Activated naive CD8-positive, alpha-beta T cell treated with anti-CD3 and anti-CD28 coated beads for 36 hours (primary cell): ENCODE results near the gene ASCL2. TPM values are rescaled to one million over a fixed set of nuclear protein-coding genes. Genes with fewer than 3 reads are reported as not detected.
A peak's percentile ranks its signal among the peaks of the same experiment; 100 is the strongest.

Source experiments
- DNase-seq: peaks from one replicate; pipeline ENCODE4 v3.0.0; 2021
- H3K27ac Mint-ChIP-seq: one replicate; pipeline ENCODE4 v1.8.0; 2022; ENCODE audit warnings: mild to moderate bottlenecking, moderate library complexity, mixed read lengths
- H3K27me3 Mint-ChIP-seq: one replicate; pipeline ENCODE4 v1.8.0; 2022; ENCODE audit warnings: mild to moderate bottlenecking, mixed read lengths
- H3K36me3 Mint-ChIP-seq: one replicate; pipeline ENCODE4 v1.8.0; 2021; ENCODE audit warnings: mild to moderate bottlenecking, mixed read lengths
- H3K4me1 Mint-ChIP-seq: one replicate; pipeline ENCODE4 v1.8.0; 2021; ENCODE audit warnings: mixed read lengths
- H3K4me3 Mint-ChIP-seq: one replicate; pipeline ENCODE4 v1.8.0; 2022; ENCODE audit warnings: mild to moderate bottlenecking, moderate library complexity, mixed read lengths
- H3K9me3 Mint-ChIP-seq: one replicate; pipeline ENCODE4 v1.8.0; 2022; ENCODE audit warnings: mixed read lengths
- total RNA-seq, 2 experiments: library from RNA; stranded (reverse); gene quantifications; one replicate each; pipeline ENCODE4 v1.2.3, GENCODE V29; 2021

The ASCL2 gene
- total RNA-seq, 2 experiments from 2014 or later: 2.5 to 2.9 TPM

- DNase-seq: no peak
- peak overlapping the region; percentile 86 for H3K4me3 Mint-ChIP-seq
- no peaks in the 10 kb centered on the region for H3K36me3 Mint-ChIP-seq
- H3K27ac Mint-ChIP-seq: peak overlapping the region; percentile 81
- H3K4me1 Mint-ChIP-seq: peaks cover 50% of the 10 kb centered on the region
- no peaks in the 10 kb centered on the region for H3K27me3 Mint-ChIP-seq
- H3K9me3 Mint-ChIP-seq: no peaks in the 10 kb centered on the region
Observed at GRCh38 chr11:2302896-2303626, 32.7 kb upstream of the ASCL2 start.

- Mint-ChIP-seq H3K9me3 (no peaks in the 10 kb centered on the region), H3K4me3 (peak overlapping the region; percentile 86)
- peak; percentile 48 for DNase-seq
Observed at GRCh38 chr11:2302306-2302895, 32.0 kb upstream of the ASCL2 start.

DNA sequence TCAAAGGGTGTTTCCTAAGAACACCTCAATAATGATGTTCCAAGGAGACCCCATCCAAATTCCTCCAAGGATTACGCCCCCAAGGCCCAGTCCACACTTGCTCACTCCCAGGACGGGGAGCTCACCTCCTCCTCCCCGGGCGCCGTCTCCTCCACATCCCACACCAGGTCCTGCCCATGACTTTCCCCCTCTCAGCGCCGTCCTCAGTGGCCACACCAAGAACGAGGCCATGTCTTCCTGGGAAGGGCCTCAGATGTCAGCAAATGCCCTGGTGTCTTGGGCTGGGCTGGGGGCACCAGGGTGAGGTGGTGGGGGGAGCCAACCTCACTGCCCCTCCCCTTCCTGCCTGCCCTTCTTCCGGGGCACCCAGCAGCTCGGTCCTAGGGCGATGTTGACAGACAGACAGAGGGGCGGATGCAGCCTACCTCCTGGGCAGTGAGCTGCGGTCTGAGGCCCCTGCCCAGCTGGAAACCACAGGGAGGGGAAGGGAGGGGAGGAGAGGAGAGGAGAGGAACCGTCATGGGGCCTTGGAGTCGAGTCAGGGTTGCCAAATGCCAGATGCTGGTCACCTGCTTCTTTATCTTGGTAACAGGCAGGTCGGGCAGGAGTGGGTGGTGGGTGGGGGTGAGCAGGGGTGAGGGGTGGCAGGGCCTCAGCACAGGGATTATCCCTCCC lies 31.4 kb upstream of the ASCL2 start, which contains the start of the genes C11orf21 and TSPAN32:
TSS of gene C11orf21 (minus strand) at position 288 of the 675 bp plus-strand sequence. CDS start at position 178, 110 bp downstream.
TSS of gene TSPAN32 (plus strand) at position 383 of the 675 bp plus-strand sequence. CDS start at position 520, 137 bp downstream.
- Mint-ChIP-seq H3K4me3 (peak within 1 kb of the TSS; percentile 86), H3K4me1 (peaks cover 54% of the 10 kb centered on the region), H3K27me3 (no peaks in the 10 kb centered on the region), H3K9me3 (no peaks in the 10 kb centered on the region), H3K27ac (peak within 1 kb of the TSS; percentile 91), H3K36me3 (no peaks in the 10 kb centered on the region)
- DNase-seq: peak; percentile 67

More at GRCh38 chr11:2302306-2302895, 32.0 kb upstream of the ASCL2 start:
- Mint-ChIP-seq H3K4me1 (peaks cover 52% of the 10 kb centered on the region), H3K27ac (peak overlapping the region; percentile 91), H3K36me3 (no peaks in the 10 kb centered on the region), H3K27me3 (no peaks in the 10 kb centered on the region)

GRCh38 chr11:2300936-2301630 lies 30.7 kb upstream of the ASCL2 start:
- DNase-seq: no peak
- peak overlapping the region; percentile 91 for H3K27ac Mint-ChIP-seq
- peak overlapping the region; percentile 86 for H3K4me3 Mint-ChIP-seq
- H3K36me3 Mint-ChIP-seq: no peaks in the 10 kb centered on the region
- H3K9me3 Mint-ChIP-seq: no peaks in the 10 kb centered on the region
- H3K27me3 Mint-ChIP-seq: no peaks in the 10 kb centered on the region
- H3K4me1 Mint-ChIP-seq: peaks cover 51% of the 10 kb centered on the region

DNA sequence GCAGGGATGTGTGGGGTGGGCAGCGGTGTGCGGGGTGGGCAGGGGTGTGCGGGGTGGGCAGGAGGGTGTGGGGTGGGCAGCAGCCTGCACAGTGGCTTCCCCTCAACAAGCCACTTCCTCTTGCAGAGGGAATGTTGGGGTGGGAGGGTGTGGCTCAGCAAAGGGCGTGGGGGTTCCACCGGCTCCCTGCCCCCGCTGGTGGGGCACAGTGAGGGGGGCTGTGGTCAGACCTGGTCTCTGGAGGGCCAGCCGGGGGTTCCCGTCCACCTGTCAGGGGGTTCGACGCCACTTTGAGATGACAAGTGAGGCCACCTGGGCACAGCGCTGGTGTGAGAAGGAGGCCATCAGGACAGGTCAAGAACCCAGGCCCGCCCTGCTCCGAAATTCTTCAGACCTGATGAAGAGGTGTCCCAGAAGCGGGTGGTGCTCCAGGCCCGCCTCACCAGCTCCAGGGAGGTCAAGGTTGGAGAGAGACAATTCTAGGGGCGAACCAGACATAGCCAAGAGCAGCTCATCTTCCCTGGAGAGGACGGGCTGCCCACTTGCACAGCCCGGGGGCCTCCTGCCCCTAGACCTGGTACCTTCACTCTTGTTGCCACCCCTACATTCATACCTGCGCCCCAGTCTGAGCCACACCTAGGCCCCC lies 30.0 kb upstream of the ASCL2 start:
- H3K4me3 Mint-ChIP-seq: peak overlapping the region; percentile 86
- H3K27ac Mint-ChIP-seq: peak overlapping the region; percentile 75
- H3K27me3 Mint-ChIP-seq: no peaks in the 10 kb centered on the region
- peaks cover 45% of the 10 kb centered on the region for H3K4me1 Mint-ChIP-seq
- H3K36me3 Mint-ChIP-seq: no peaks in the 10 kb centered on the region
- no peak for DNase-seq
- no peaks in the 10 kb centered on the region for H3K9me3 Mint-ChIP-seq

DNA sequence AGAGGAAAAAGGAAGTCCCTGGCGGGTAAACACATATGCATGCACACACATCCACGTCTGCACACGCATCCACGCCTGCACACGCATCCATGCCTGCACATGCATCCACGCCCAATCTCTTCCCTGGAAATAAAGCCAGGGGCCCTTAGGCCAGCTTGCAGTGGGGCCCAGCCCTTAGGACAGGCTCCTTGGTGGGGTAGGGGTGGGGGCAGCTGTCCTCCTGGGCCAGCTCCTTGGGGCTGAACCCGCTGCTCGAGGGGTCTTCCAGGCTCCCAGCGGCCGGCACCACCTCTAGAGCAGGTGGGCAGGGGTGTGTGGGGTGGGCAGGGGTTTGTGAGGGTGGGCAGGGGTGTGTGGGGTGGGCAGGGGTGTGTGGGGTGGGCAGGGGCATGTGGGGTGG lies 29.4 kb upstream of the ASCL2 start:
- H3K4me3 Mint-ChIP-seq: no peak overlapping the region
- H3K9me3 Mint-ChIP-seq: no peaks in the 10 kb centered on the region
- H3K4me1 Mint-ChIP-seq: peaks cover 44% of the 10 kb centered on the region
- no peaks in the 10 kb centered on the region for H3K36me3 Mint-ChIP-seq
- peak overlapping the region; percentile 70 for H3K27ac Mint-ChIP-seq
- no peak for DNase-seq
- no peaks in the 10 kb centered on the region for H3K27me3 Mint-ChIP-seq

- peak overlapping the region; percentile 70 for H3K27ac Mint-ChIP-seq
- H3K9me3 Mint-ChIP-seq: no peaks in the 10 kb centered on the region
- H3K4me1 Mint-ChIP-seq: peaks cover 45% of the 10 kb centered on the region
- H3K4me3 Mint-ChIP-seq: peak overlapping the region; percentile 61
- peak; percentile 47 for DNase-seq
- no peaks in the 10 kb centered on the region for H3K36me3 Mint-ChIP-seq
- no peaks in the 10 kb centered on the region for H3K27me3 Mint-ChIP-seq
Observed at GRCh38 chr11:2298795-2299761, 28.7 kb upstream of the ASCL2 start.

DNA sequence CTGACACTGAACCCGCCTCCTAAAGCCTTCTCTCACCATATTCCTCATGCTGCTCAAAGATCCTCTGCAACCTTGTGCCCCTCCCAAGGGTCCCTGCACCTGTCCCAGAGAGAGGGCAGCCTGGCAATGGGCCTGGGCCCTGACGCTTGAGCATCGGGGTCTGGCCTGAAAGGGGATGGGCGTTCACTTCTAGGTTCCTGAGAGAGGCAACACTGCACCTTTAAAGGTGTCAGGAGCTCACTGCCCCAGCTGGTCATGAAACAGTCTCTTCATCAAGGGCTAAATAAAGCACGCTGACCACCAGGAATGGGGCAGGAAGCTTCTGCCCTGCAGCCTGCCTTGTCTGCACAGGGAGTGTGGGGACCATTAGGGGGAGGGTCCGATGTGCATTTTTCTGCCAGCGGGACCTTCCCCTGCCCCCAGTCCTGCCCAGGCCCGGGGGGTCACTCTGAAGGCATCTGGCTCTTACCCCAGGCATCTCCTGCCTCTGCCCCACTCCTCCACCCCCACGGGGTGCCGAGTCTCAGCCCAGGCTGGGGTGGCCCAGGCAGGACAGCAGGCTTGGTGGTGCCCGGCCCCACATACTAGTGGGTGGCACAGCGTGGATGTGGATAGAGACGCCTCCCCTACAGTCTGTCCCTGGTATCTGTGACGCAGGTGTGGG lies 27.9 kb upstream of the ASCL2 start:
- Mint-ChIP-seq H3K27me3 (no peaks in the 10 kb centered on the region), H3K4me1 (peaks cover 44% of the 10 kb centered on the region), H3K36me3 (no peaks in the 10 kb centered on the region), H3K27ac (no peak overlapping the region), H3K4me3 (no peak overlapping the region), H3K9me3 (no peaks in the 10 kb centered on the region)
- no peak for DNase-seq

DNA sequence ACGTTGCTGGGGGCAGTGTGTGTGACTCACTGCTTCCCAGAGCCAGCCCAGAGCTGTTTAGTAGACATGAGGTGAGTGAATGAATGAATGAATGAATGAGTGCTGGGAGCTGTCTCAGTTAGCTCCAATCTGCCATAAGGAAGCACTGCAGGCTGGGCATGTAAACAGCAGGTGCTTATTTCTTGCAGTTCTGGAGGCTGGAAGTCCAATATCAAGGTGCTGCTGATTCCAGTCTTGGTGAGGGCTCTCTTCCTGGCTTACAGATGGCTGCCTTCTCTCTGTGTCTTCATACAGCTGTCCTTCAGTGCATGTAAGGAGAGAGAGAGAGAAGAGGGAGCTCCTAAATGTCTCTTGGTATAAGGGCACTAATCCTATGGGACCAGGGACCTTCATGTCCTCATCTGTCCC lies 27.2 kb upstream of the ASCL2 start:
- DNase-seq: no peak
- Mint-ChIP-seq H3K4me1 (peaks cover 40% of the 10 kb centered on the region), H3K27ac (no peak overlapping the region), H3K27me3 (no peaks in the 10 kb centered on the region), H3K4me3 (no peak overlapping the region), H3K36me3 (no peaks in the 10 kb centered on the region), H3K9me3 (no peaks in the 10 kb centered on the region)

DNA sequence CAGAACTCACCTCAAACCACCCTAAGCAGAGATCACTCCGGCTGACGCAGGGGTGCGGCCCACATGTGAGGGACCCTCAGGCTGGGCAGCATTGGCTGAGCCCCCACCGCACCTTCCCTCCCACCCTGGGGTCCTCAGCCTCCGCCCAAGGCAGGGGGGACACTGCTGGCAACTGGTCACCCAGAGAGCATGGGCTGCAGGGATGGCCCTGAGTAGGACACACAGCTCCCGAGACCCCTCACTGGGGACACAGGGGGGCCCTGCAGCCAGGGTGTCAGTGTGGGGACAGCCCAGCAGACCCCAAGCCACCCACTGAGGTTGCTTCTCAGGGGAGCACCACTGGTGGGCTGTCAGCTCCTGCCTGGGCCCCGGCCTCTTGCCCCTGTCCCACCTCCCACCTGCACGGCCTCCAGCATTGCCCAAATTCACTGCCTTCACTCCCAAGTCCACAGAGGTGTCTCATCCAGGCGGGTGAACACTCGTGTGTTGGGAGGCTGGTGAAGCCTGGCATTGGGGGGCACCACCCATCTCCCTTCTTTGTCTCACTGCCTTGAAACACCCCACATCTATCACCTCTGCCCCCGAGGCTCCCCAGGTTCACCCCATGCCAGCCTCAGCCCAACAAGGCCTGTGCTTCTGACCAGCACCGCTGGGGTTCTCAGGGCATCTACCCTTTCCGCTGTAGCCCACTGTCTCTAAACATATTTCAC lies 26.7 kb upstream of the ASCL2 start:
- Mint-ChIP-seq H3K27ac (peak overlapping the region; percentile 45), H3K4me3 (no peak overlapping the region), H3K27me3 (no peaks in the 10 kb centered on the region), H3K9me3 (no peaks in the 10 kb centered on the region), H3K36me3 (no peaks in the 10 kb centered on the region), H3K4me1 (peaks cover 39% of the 10 kb centered on the region)
- no peak for DNase-seq

- Mint-ChIP-seq H3K9me3 (no peaks in the 10 kb centered on the region), H3K4me3 (no peak overlapping the region), H3K36me3 (no peaks in the 10 kb centered on the region), H3K27me3 (no peaks in the 10 kb centered on the region), H3K27ac (no peak overlapping the region), H3K4me1 (peaks cover 32% of the 10 kb centered on the region)
- DNase-seq: no peak
Observed at GRCh38 chr11:2295971-2296912, 25.9 kb upstream of the ASCL2 start.

DNA sequence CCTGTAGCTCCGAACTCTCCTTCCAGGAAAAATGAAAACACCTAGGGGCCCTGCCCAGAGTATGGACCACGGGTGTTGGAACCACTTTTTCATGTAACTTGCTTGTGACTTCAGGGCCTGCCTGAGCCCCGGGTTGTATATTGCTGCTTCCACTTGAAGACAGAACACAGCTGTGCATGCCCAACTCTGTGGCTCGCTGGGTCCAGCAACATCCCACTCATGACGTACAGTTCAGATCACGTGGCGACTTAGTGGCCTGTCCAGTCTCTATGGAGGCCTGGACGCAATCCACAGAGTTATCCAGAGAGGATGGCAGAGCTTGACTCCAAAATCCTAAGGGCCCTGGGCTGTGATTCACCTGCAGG lies 24.5 kb upstream of the ASCL2 start:
- DNase-seq: no peak
- Mint-ChIP-seq H3K36me3 (no peaks in the 10 kb centered on the region), H3K4me1 (peaks cover 27% of the 10 kb centered on the region), H3K27ac (no peak overlapping the region), H3K27me3 (no peaks in the 10 kb centered on the region), H3K4me3 (no peak overlapping the region), H3K9me3 (no peaks in the 10 kb centered on the region)
